GM18508 (cell line): ENCODE data around the gene HS3ST3A1.
"Not testable (repeated sequence)": the region's sequence is repeated elsewhere in the genome, so short reads cannot be mapped to it uniquely, and the experiment has no call there.

Source experiments
- ATAC-seq: cut with Tn5 transposase; IDR thresholded peaks from one replicate; pipeline ENCODE4 v1.9.1; 2021; ENCODE audit warnings: moderate number of reproducible peaks; ENCODE audit not compliant: insufficient read depth, unreplicated experiment

Gene HS3ST3A1

DNA sequence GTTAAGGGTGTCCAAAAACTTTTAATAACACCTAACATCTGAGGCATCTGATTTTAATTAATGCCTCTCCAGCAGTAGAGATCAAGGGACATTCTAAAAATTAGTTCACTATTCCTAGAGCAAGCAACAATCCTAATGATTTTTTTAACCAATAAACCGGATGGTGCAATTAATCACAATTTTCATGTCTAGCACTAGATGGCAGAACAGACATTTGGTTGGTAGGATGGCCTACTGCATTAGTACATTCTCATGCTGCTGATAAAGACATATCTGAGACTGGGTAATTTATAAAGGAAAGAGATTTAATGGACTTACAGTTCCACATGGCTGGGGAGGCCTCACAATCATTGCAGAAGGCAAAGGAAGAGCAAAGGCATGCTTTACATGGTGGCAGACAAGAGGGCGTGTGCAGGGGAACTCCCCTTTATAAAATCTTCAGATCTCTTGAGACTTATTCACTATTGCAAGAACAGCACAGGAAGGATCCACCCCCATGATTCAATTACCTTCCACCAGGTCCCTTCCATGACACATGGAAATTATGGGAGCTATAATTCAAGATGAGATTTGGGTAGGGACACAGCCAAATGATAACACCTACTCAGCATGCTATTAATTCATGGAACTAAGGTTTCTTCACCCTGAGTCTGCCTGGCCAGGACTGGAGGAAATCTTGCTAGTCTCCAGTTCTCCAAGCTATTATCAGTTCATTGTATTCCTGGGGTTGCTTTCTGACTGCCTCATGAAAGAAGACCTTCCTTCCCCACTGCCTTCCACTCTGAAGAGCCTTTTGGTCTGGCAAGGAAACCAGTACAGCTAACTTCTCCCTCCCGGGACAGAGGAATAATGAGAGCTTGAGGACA, 24.8 kb downstream of the HS3ST3A1 start:
- no peak for ATAC-seq

DNA sequence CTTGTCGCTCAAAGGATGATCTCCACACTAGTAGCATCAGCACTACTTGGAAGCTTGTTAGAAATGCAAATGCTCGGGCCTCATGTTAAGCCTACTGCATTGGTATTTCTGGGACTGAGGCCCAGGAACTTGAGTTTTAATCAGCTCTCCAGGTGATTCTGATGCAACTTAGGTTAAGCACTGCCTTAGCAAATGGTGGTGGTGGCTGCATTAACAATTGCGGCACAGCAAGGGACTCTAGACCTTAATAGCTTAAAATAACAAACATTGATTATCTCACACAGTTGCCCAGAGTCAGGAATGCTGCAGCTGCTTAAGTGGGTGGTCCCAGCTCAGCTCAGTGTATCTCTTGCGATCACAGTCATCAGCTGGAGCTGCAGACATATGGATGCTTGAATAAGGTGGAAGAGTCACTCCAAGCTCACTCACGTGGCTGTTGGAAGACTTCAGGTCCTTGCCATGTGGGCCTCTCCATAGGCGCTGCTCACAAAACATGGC, 25.8 kb downstream of the HS3ST3A1 start:
- ATAC-seq = no peak

DNA sequence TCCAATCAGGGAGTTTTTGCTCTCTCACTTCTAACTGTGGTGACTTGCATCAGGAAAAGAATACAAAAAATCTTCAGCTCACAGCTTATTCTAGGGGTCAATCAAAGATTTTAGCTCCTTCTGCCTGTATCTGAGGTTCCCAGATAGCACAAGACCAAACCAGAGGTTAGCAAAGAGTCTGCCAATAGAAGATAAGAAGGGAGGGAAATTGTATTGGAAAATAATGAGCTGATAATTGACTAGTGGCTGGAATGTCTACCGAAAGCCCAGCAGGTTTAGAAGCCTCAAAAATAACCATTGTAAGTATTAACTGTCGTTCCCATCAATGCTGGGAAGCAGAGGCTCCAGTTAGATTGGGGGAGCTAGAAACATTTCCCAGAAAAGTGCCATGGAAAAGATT, 26.3 kb downstream of the HS3ST3A1 start:
- ATAC-seq = no peak

DNA sequence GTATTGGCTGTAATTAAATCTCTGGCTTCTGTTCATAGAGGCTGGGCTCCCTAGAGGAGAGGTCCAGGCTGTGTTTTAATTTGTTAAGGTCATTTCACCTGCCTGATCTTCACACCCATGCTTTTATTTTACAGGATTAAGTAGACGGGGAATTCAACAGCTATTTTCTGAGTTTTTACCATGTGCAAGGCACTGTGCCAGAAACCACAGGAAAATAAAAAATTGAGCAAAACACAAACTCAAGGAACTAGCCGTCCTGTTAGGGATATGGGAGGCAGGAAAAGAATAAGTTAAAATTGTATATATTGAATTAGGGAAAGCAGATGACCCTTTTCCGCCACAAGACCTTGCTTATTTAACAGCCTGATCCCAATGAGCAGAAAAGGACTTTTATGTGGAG, 29.1 kb downstream of the HS3ST3A1 start:
- no peak for ATAC-seq

DNA sequence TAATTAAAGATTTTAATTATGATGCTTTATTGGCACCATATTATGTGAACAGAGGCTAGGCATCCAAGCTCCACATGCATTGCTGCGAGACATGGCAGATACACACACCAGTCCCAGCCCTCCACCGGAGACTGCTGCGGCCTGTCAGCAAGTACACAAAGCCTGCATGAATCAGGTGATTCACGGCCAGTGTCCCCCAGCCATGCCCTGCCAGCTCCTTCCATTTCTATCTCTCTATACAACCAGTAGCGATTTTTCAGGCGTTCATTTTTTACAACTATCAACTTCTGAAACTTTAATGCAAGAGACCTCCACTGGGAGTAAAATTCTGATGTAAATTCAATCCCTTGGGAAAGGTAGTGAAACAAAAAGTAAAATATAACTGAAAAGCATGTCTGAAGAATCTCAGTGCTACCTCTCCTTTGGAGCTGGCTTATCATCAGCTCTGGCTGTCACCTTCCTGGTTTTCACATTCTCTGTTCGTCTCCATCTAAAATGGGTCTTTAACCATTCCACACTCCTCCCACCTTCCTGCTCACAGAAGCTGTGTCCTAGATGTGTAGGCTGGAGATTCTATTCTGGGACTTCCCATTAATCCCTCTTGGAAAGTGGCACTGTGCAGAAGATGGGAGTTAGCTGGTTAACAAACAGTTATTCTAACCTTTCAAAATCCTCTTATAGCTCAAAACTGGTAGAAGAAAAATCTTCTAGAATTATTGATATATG, 32.2 kb downstream of the HS3ST3A1 start:
- no peak for ATAC-seq

DNA sequence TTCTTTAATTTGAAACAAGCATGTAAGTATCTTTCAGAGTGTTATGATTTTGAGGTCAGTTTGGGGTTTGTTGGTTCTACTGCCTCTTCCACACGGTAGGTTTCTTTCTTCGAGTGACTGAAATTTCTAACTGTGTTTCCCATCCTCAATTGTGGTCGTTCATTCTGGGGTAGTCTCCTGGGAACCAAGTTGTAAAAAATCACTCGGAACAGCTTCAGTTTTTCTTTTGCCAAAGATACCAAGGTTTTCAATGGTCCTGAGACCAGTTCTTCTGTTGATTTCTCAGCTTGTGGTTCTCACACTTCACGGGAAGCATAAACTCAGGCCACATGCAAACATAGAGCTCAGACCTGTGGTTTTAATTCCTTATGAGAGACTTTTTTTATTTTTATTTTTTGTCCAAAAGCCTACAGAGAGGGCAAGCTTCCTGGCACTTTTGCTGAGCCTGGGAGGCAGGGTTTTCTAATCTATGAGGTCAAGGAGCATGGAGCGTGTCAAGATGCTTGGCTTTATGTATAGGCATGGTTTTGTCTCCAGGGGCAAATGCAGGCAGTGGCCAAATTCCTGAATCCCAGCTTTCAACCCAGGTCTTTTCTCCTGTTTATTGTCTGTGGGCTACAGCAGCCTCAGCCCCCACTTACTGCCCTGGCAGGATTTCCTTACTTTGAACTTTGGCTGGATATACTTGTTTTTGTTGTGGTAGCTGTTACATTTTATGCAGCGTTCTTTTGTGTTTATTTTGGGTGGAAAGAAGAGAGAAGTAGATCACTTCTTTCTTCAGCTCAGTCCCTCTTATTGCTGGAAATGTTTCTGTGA, 32.9 kb downstream of the HS3ST3A1 start:
- no peak for ATAC-seq

DNA sequence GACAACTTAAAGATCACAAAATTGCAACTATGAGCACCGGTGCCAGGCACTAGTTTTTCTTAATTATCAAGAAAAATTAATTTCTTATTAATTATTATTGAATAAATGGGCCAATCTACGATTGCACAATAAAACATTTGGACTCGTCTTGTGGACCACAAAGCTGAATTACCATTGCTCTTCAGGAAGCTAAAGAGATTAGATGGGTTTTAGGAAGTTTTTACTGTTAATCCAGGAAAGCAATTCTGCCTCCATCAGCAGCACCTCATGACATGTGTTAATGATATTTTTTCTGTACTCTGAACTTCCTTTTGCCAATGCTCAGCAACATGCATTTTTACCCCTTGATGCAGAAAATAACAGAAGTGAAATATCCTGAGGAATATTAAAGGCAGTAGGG, 37.9 kb downstream of the HS3ST3A1 start:
- no peak for ATAC-seq

DNA sequence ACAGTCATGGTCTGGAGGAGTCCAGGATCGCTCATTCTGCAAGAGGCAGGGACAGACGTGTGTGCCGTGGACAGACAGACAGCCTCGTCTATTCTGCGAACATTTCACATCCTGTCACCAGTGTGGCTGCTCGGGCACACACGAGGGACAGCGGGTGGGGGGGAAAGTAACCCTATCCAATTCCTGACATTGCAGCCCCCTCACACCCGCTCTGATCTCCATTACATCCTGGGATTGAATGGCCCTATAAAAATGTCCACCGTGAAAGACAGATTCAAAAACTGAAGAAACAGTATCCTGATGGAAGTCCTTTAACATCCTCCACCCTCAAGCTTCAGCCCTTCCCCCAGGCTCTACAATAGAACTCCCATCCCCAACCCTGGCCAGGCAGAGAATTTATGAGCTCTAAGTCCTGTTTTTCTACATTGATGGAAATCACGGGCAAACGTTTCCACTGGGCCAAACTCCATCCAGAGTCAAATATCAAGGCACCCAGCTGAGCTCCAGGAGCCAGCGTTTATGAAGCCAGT, 39.4 kb downstream of the HS3ST3A1 start:
- ATAC-seq = no peak

DNA sequence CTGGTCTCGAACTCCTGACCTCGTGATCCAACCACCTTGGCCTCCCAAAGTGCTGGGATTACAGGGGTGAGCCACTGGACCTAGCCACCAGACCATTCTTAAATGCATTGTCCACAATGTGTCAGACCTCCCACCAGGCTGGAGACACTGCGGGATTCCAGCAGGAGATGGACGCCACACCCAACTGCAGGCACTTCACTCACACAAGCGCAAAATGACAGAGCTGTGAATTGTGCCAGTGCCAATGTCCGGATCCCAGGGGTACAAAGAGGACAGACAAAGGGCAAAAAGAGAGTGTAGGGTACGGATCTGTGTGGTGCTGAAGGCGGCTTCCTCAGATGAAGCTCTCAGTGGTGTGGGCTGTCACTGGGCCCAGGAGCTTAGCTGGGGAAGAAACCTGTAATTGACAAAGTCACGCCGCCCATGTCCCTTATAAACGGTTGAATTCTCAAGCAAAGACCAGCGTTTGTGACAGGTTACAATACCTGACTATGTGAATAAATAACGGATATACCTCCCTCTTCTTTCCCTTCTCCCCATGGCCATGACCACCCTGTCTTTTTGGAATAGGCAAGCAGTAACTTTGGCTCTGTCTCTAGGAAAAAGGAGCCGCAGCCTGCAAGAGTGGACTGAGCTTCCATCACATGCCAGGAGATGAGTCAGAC, 40.0 kb downstream of the HS3ST3A1 start:
- no peak for ATAC-seq

DNA sequence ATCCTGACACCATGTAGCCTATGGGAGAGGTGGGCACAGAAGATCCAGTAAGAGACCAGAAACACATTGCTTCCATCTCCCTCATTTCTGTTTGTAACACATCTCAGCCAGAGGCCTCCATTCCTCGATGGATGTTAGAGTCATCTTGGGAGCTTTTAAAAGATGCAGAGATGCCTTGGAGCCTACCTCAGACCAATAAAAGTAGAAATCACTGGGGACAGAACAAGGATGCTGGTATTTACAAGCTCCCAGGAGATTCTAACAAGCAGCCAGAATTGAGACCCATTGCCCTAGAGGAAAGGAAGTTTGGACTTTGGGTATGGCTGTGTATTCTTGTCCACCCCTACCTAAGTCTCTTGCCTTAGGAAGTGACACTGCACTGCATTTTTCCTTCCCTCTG, 40.8 kb downstream of the HS3ST3A1 start:
- no peak for ATAC-seq

DNA sequence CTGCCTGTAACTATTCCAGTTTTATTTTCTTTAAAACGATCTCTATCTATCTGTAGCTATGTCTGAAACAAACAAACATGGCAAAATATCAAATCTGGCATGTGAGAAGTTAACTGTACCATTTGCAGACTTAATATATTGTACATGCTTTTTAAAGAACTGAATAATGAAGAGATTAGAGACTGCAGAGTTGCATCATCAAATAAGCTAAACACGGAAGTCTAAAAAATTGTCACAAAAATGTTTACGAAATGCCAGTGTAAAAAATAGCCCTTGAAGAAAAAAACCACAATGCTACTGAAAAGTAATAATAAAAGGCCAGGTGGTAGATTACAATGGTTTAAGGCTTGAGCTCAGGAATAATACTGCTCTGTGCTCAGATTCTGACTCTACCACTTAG, 43.1 kb downstream of the HS3ST3A1 start:
- no peak for ATAC-seq

DNA sequence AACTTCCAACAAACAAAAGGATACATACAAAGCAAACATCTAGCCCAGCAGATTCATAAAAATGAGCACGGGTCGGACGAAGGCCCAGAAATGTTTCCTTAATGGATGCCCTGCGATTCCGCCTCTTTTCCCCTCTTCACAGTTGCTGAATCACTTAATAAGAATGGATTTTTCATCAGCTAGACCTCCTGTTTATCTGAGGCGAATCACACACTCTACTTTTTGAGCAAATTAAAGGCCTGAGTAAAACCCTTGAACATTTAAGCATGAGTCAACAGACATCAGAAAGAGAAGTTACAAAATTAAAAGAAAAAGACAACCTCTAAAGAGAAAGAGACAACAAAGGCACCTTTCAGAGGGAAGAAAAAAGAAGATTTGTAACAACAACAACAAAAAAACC, 44.7 kb downstream of the HS3ST3A1 start:
- no peak for ATAC-seq

DNA sequence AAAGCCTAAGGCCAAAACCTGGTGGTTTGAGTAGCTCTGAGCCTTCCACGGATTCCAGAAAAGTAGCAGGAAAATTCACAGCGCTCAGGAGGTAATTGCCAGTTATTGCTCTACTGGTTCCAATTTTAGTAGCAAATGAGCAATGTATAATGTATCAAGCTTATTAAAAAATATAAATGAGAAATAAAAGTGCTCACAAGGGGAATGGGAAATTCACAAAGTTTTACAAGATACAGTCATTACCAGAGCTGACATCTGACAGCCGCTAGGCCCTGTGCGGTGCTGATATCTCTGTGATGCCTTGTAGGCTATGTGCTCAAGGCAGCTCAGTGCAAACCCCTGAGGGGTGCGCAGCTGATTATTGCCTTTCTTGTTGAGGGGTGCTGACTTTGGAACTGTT, 47.5 kb downstream of the HS3ST3A1 start:
- ATAC-seq = no peak

DNA sequence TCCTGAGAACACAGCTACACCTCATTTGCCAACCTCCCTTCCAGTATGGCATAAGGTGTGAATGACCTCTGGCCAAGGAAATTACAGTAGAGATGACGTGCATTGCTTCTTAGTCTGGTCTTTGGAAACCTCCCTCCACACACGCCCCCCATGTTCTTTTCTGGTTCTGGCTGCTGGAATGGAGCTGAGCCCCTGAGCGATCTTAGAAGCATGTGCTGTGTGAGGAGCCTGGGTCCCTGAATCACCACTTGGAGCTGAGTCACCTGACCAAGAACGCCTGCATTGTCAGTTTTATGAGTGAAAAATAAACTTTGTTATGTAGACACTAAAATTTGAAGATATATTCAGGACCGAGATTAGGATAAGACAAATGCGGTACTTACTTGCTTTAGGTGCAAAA, 51.4 kb downstream of the HS3ST3A1 start:
- ATAC-seq = no peak

DNA sequence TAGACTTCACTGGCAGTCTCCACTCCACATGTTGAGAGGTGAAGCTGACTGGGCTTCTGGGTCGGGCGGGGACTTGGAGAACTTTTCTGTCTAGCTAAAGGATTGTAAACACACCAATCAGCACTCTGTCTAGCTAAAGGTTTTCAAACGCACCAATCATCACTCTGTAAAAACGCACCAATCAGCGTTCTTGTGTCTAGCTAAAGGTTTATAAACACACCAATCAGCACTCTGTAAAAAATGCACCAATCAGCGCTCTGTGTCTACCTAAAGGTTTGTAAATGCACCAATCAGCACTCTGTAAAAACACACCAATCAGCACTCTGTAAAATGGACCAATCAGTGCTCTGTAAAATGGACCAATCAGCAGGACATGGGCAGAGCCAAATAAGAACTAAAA, 53.2 kb downstream of the HS3ST3A1 start:
- not testable (repeated sequence) for ATAC-seq

DNA sequence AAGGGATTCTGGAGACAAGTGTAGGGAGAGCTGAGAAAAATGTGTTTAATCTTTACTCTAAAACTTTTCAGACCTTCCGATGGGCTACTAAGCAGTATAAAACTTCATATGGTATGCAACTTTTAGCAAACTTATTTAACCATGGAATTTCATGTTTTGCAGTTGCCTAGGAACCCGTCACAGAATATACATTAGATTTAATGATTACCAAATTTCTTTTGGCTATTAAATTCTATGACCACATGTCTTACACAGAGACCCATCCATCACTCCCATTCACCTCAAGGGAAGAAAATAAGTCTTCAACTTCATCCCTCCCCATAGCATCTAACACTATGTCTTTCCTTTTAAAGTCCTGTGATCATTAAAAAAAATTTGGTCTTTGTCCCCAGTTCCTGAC, 54.9 kb downstream of the HS3ST3A1 start:
- ATAC-seq = no peak

DNA sequence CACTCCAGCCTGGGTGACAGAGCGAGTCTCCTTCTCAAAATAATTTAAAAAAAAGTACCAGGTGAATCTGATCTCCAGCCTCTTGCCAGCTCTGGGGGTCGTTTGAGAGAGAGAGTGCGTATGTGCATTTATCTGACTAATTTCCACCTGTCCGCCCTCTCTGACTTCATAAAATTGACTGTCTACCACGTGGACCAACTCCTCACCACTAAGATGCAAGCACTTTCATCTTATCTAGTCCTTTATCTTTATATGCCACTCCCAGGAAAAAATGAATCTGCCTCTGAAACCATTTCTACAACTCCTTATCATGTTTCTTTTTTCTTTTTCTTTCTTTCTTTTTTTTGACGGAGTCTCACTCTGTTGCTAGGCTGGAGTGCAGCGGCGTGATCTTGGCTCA, 55.8 kb downstream of the HS3ST3A1 start:
- ATAC-seq = no peak

DNA sequence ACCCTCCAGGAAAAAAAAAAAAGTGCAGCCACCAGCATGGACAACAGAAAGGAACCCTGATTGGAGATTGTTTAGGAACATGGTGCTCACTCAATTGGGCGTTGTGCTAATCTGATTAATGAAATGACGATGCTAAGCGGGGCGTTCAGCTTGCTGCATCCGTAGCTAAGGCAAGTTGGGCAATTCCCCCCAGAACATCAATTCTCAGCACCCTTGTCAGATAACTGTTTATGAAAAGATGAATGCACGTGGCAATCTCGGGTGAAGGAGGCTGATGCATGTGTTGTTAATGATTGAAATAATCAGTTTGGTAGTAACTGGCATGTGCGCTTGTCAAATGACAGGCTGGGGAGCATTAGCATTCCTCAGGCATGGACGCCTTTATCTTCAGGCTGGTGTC, 57.0 kb downstream of the HS3ST3A1 start:
- ATAC-seq = no peak

DNA sequence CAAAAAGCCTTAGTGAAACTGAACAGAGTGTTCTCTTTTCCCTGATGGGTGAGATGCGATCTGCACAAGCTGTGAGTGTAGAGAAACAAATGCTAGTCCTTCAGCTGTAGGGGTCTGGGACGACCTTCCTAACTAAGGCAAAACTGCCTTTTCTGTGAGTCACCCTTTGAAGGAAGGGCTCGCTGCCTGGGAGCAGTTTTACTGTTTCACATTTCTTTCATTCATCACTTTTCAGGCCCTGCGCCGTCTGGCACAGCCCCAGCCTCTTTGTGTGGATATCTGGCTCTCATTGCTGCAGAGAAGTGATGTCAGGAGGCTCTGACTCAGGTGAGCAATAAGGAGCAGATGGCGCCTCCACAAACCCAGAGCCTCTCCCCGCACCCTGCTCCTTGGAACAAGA, 57.4 kb downstream of the HS3ST3A1 start:
- no peak for ATAC-seq

DNA sequence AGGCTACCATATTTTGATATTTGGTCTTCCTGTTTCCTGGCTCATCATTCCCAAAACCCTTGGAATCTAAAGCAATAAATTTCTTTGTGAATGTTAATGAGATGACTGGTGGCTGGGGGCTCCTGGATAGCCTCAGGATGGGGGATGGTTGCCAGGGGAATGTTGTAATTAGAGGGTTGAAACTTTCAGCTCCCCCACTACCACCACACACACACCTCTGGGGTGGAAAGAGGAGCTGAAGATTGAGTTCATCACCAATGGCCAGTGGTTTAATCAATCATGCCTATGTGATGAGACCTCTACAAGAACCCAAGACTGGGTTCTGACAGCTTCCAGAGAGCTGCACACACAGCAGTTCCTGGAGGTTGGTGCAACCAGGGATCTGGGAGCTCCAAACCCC, 59.1 kb downstream of the HS3ST3A1 start:
- ATAC-seq = no peak
